ENCODE results near the gene ATP5F1E. TPM values are rescaled to one million over a fixed set of nuclear protein-coding genes. Genes with fewer than 3 reads are reported as not detected.
A peak's percentile ranks its signal among the peaks of the same experiment; 100 is the strongest.

Gene ATP5F1E
- total and polyA plus RNA-seq, 8 donors, result 75.5 to 197 (median 169) TPM

GRCh38 chr20:59069026-59069425 lies 36.9 kb upstream of the ATP5F1E start:
- no peak for DNase-seq
- intact Hi-C loops (cut with DNase I), result no loop called here
- peaks cover 0 to 32% of the 10 kb centered on the region in 2 donors for H3K27me3 ChIP-seq
- H3K27ac ChIP-seq, result no peak overlapping the region
- no peak overlapping the region for H3K4me3 ChIP-seq
- H3K36me3 ChIP-seq, result no peaks in the 10 kb centered on the region
- H3K4me1 ChIP-seq, result peaks cover 1 to 3% of the 10 kb centered on the region in 2 donors
- no peak for TF ChIP-seq CTCF (IDR thresholded peaks at IDR 0.05)
- ATAC-seq, result no peak
- H3K9me3 ChIP-seq, result no peaks in the 10 kb centered on the region

DNA sequence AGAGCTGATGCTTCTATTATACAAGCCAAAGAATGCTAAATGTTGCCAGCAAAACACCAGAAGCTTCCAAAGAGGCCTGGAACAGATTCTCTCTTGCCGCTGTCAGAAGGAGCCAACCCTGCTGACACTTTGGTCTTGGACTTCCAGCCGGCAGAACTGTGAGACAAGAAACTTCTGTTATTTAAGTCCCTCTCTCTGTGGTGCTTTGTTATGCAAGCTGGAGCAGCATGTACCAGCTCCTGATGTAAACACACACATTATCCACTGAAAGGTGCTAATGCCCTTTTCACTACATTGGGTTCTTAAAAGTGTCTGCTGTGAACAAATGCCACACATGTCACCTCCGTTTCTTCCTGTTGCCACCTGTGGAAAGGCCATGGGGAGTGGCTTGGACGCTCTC lies 36.4 kb upstream of the ATP5F1E start:
- H3K4me1 ChIP-seq, result peaks cover 3 to 6% of the 10 kb centered on the region in 2 donors

GRCh38 chr20:59064214-59064722 lies 32.1 kb upstream of the ATP5F1E start:
- no peak for DNase-seq
- Histone ChIP-seq H3K36me3 (no peaks in the 10 kb centered on the region), H3K27ac (no peak overlapping the region), H3K4me1 (peaks cover 0 to 6% of the 10 kb centered on the region in 2 donors), H3K9me3 (no peaks in the 10 kb centered on the region), H3K27me3 (peaks cover 0 to 27% of the 10 kb centered on the region in 2 donors), H3K4me3 (no peak overlapping the region)
- no peak for TF ChIP-seq CTCF (IDR thresholded peaks at IDR 0.05)
- intact Hi-C loops (cut with DNase I), result no loop called here
- no peak for ATAC-seq

More for the DNA sequence above, 36.4 kb upstream of the ATP5F1E start:
- Histone ChIP-seq H3K27me3 (peaks cover 0 to 32% of the 10 kb centered on the region in 2 donors), H3K4me3 (no peak overlapping the region), H3K9me3 (no peaks in the 10 kb centered on the region), H3K27ac (no peak overlapping the region), H3K36me3 (no peaks in the 10 kb centered on the region)
- TF ChIP-seq CTCF (IDR thresholded peaks at IDR 0.05), result no peak
- intact Hi-C loops (cut with DNase I), result no loop called here
- ATAC-seq (no peak), DNase-seq (no peak)

DNA sequence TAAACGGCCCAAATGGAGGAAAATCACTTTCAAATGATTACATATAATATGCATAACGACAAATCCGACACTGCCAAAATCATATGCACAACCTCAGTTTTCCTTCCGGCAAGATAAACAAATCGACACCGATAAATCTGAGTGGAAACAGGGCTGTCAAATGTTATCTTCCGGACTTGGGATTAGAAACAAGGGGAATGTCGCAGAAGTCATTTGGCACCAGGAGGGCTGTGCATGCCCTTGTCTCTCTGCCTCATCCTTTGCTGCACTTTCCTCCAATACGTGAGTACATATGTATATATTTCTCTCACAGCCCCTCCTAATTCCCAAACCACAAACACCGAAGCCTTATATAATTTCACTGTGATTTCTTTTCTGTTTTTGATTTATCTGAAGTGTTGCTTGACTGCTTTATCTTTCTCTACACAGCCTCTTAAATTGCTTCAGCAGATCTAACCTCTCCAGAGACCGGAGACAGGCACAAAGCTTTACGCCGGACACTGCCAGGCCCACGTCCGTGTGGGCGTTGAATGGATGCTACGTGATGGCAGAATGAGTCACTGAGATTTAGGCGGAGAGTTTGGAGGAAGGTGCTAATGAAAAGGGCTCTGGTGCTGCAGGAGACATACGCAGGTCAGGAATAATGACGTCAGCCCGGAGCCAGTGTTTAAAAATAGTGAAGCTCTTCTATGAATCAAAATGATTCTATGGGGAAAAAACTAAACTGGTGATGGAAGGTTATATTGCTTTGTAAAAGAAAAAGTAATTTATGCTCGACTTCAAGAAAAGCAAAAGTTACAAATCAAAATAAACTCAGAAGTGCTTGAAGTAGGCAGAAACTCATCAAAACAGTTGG lies 31.5 kb upstream of the ATP5F1E start:
- intact Hi-C loops (cut with DNase I), result no loop called here
- H3K36me3 ChIP-seq, result no peaks in the 10 kb centered on the region
- H3K27ac ChIP-seq, result no peak overlapping the region
- DNase-seq (no peak), ATAC-seq (peak; percentile 46)
- peaks cover 0 to 27% of the 10 kb centered on the region in 2 donors for H3K27me3 ChIP-seq
- H3K4me3 ChIP-seq, result no peak overlapping the region
- TF ChIP-seq CTCF (IDR thresholded peaks at IDR 0.05), result no peak
- H3K4me1 ChIP-seq, result peaks cover 0 to 6% of the 10 kb centered on the region in 2 donors
- no peaks in the 10 kb centered on the region for H3K9me3 ChIP-seq

- Histone ChIP-seq H3K4me1 (peaks cover 0 to 6% of the 10 kb centered on the region in 2 donors), H3K27ac (no peak overlapping the region), H3K9me3 (no peaks in the 10 kb centered on the region), H3K4me3 (no peak overlapping the region), H3K27me3 (peaks cover 0 to 27% of the 10 kb centered on the region in 2 donors), H3K36me3 (no peaks in the 10 kb centered on the region)
- DNase-seq (no peak), ATAC-seq (no peak)
- intact Hi-C loops (cut with DNase I), result no loop called here
- TF ChIP-seq CTCF (IDR thresholded peaks at IDR 0.05), result no peak
Observed at GRCh38 chr20:59062081-59062480, 29.9 kb upstream of the ATP5F1E start.

Measured in left lung (tissue), 10 donors.